ENCODE results near the gene WDFY2.

GRCh38 chr13:51666374-51666773, 82.1 kb downstream of the WDFY2 start:
- TF ChIP-seq, protein P1, sequence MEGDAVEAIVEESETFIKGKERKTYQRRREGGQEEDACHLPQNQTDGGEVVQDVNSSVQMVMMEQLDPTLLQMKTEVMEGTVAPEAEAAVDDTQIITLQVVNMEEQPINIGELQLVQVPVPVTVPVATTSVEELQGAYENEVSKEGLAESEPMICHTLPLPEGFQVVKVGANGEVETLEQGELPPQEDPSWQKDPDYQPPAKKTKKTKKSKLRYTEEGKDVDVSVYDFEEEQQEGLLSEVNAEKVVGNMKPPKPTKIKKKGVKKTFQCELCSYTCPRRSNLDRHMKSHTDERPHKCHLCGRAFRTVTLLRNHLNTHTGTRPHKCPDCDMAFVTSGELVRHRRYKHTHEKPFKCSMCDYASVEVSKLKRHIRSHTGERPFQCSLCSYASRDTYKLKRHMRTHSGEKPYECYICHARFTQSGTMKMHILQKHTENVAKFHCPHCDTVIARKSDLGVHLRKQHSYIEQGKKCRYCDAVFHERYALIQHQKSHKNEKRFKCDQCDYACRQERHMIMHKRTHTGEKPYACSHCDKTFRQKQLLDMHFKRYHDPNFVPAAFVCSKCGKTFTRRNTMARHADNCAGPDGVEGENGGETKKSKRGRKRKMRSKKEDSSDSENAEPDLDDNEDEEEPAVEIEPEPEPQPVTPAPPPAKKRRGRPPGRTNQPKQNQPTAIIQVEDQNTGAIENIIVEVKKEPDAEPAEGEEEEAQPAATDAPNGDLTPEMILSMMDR (IDR thresholded peaks at IDR 0.05) = no peak
- TF ChIP-seq POLR2A (IDR thresholded peaks at IDR 0.05) (no peak), EP300 (IDR thresholded peaks at IDR 0.05) (no peak)

Data from tibial nerve (tissue), 4 donors.